HCT116 (cell line): Measurements from ENCODE around the gene PKHD1. TPM values are rescaled to one million over a fixed set of nuclear protein-coding genes. Genes with fewer than 3 reads are reported as not detected.

Experiments used
- ATAC-seq: fragments of 200-7000 bp; cut with Tn5 transposase; 2 replicates; pipeline ENCODE4 v1.9.1; 2020; ENCODE audit warnings: mild to moderate bottlenecking, moderate library complexity
- BruUV-seq: library from RNA; stranded (reverse); fragments of 400-500 nt; replicated peaks from 2 replicates; lab custom pipeline; 2021; lab: Mats Ljungman, UMichigan
- CTCF ChIA-PET: fragments of 300-600 bp; sonication (Branson Sonifier 250); formaldehyde crosslinking; loops from one replicate; lab custom pipeline; 2021; ENCODE audit warnings: antibody characterized with exemption; lab: Charles Lee
- POLR2A ChIA-PET: fragments of 300-600, 350-600 bp; sonication (Branson Sonifier 250); formaldehyde crosslinking; loops from one replicate; lab custom pipeline; 2021; ENCODE audit warnings: antibody characterized with exemption; lab: Charles Lee
- RAD21 ChIA-PET, 2 experiments: fragments of 300-600 bp; sonication (Branson Sonifier 250); formaldehyde crosslinking; loops; one replicate each; lab custom pipeline; 2023; ENCODE audit warnings: low total read pairs in 2 of 2; ENCODE audit not compliant: uncharacterized antibody in 2 of 2, unreplicated experiment in 2 of 2, low non-redundant PET in 1 of 2; lab: Charles Lee
- DNase-seq: peaks from one replicate; pipeline ENCODE4 v3.0.0-alpha.2; 2010; ENCODE audit warnings: low read depth, low spot score
- H2AFZ ChIP-seq: fragments of 200-600 bp; shearing (Covaris generic), sonication (generic); 2 replicates; pipeline ENCODE4 v1.6.1; 2017; ENCODE audit warnings: low read depth, mixed run types, mixed read lengths, antibody characterized with exemption, low read length; ENCODE audit not compliant: poor library complexity, severe bottlenecking
- H3K27ac ChIP-seq: 2 replicates; pipeline ENCODE4 v1.5.1; 2012; ENCODE audit warnings: low read depth, low read length
- H3K27me3 ChIP-seq: fragments of 200-600 bp; sonication (generic); 2 replicates; pipeline ENCODE4 v1.6.1; 2016; ENCODE audit warnings: mixed run types, low read length, mixed read lengths; ENCODE audit not compliant: insufficient read depth
- H3K36me3 ChIP-seq, 2 experiments: fragments of 200-500 bp in 1 of 2; fragments of 200-600 bp in 1 of 2; sonication (Bioruptor generic) in 1 of 2; sonication (generic) in 1 of 2; 2 replicates each; pipeline versions ENCODE4 v1.5.1 to v1.6.1; 2014 to 2016; ENCODE audit warnings: low read length in 2 of 2, inconsistent platforms in 1 of 2, mixed read lengths in 1 of 2, mixed run types in 1 of 2; ENCODE audit not compliant: insufficient read depth in 2 of 2, control insufficient read depth in 1 of 2
- H3K4me1 ChIP-seq, 2 experiments: fragments of 200-600 bp in 1 of 2; sonication (generic) in 1 of 2; 2 replicates each; pipeline versions ENCODE4 v1.5.1 to v1.6.1; 2012 to 2017; ENCODE audit warnings: low read length in 2 of 2, inconsistent platforms in 1 of 2, mild to moderate bottlenecking in 1 of 2, mixed read lengths in 1 of 2, mixed run types in 1 of 2, moderate library complexity in 1 of 2; ENCODE audit not compliant: insufficient read depth in 2 of 2, control insufficient read depth in 1 of 2
- H3K4me2 ChIP-seq: fragments of 200-600 bp; sonication (generic); 2 replicates; pipeline ENCODE4 v1.6.1; 2017; ENCODE audit warnings: mixed run types, low read length, mixed read lengths
- H3K4me3 ChIP-seq, 2 experiments: fragments of 200-600 bp in 1 of 2; sonication (generic) in 1 of 2; replicated peaks in 1 of 2; 2 replicates each; pipeline ENCODE4 v1.5.1; 2011 to 2016; ENCODE audit warnings: low read length in 2 of 2, control low read depth in 1 of 2, low read depth in 1 of 2, mild to moderate bottlenecking in 1 of 2, mixed read lengths in 1 of 2, mixed run types in 1 of 2
- H3K79me2 ChIP-seq: fragments of 200-600 bp; sonication (generic); 2 replicates; pipeline ENCODE4 v1.6.1; 2017; ENCODE audit warnings: mild to moderate bottlenecking, mixed run types, low read length, moderate library complexity, mixed read lengths; ENCODE audit not compliant: insufficient read depth
- H3K9ac ChIP-seq: fragments of 200-600 bp; sonication (generic); 2 replicates; pipeline ENCODE4 v1.6.1; 2016; ENCODE audit warnings: low read length, mixed read lengths
- H3K9me2 ChIP-seq: fragments of 200-600 bp; sonication (generic), shearing (Covaris generic); 2 replicates; pipeline ENCODE4 v1.6.1; 2017; ENCODE audit warnings: mixed run types, mild to moderate bottlenecking, moderate library complexity; ENCODE audit not compliant: insufficient read depth
- H3K9me3 ChIP-seq, 2 experiments: fragments of 200-500 bp in 1 of 2; fragments of 200-600 bp in 1 of 2; sonication (Bioruptor generic) in 1 of 2; sonication (generic) in 1 of 2; 2 replicates each; pipeline ENCODE4 v1.6.1; 2014 to 2017; ENCODE audit warnings: low read length in 2 of 2, mixed read lengths in 2 of 2, inconsistent platforms in 1 of 2, low read depth in 1 of 2, mild to moderate bottlenecking in 1 of 2, mixed run types in 1 of 2, moderate library complexity in 1 of 2; ENCODE audit not compliant: control insufficient read depth in 1 of 2, insufficient read depth in 1 of 2
- H4K20me1 ChIP-seq: fragments of 200-600 bp; sonication (generic), shearing (Covaris generic); 2 replicates; pipeline ENCODE4 v1.6.1; 2017; ENCODE audit warnings: mixed run types, mild to moderate bottlenecking, moderate library complexity; ENCODE audit not compliant: insufficient read depth
- CBX3 ChIP-seq: IDR thresholded peaks from 2 replicates; pipeline ENCODE4 v1.6.1; 2012; ENCODE audit warnings: low read depth
- POLR2A ChIP-seq: IDR thresholded peaks from 2 replicates; pipeline ENCODE4 v1.7.0; 2011; ENCODE audit warnings: borderline replicate concordance; ENCODE audit not compliant: insufficient read depth, insufficient read length; ENCODE audit errors: extremely low read depth
- YY1 ChIP-seq: IDR thresholded peaks from 2 replicates; pipeline ENCODE4 v1.6.1; 2011; ENCODE audit warnings: low read length, low read depth, moderate library complexity, mild to moderate bottlenecking; ENCODE audit not compliant: insufficient replicate concordance; ENCODE audit errors: extremely low read depth
- ZNF274 ChIP-seq: fragments of 200-500 bp; sonication (Bioruptor generic); IDR thresholded peaks from 2 replicates; pipeline ENCODE4 v1.6.1; 2014; ENCODE audit warnings: mild to moderate bottlenecking, low read depth, low read length, inconsistent platforms
- intact Hi-C: fragments of 100-400 bp; cut with micrococcal nuclease; formaldehyde crosslinking; loops from 2 replicates; pipeline ENCODE4 v1.10.0; 2022
- total RNA-seq: library from RNA; stranded (reverse); gene quantifications from one replicate; pipeline ENCODE4 v1.2.1, GENCODE V29; 2021; ENCODE audit not compliant: unreplicated experiment
- TF ChIP-seq, protein P1 (sequence below), 3 experiments: fragments of 200-600 bp in 1 of 3; sonication (generic) in 1 of 3; IDR thresholded peaks in 2 of 3; conservative IDR thresholded peaks in 1 of 3; 2 replicates each; pipeline ENCODE4 v1.5.1; 2012 to 2017; ENCODE audit warnings: low read depth in 2 of 3, low read length in 2 of 3, antibody characterized with exemption in 1 of 3, borderline replicate concordance in 1 of 3, control low read depth in 1 of 3, mild to moderate bottlenecking in 1 of 3, mixed read lengths in 1 of 3, mixed run types in 1 of 3, moderate library complexity in 1 of 3; ENCODE audit not compliant: insufficient read depth in 1 of 3
- TF ChIP-seq, protein P2 (sequence below): IDR thresholded peaks from 2 replicates; pipeline ENCODE4 v1.6.1; 2012

The PKHD1 gene
- total RNA-seq, 1 experiment from 2014 or later: not detected

DNA sequence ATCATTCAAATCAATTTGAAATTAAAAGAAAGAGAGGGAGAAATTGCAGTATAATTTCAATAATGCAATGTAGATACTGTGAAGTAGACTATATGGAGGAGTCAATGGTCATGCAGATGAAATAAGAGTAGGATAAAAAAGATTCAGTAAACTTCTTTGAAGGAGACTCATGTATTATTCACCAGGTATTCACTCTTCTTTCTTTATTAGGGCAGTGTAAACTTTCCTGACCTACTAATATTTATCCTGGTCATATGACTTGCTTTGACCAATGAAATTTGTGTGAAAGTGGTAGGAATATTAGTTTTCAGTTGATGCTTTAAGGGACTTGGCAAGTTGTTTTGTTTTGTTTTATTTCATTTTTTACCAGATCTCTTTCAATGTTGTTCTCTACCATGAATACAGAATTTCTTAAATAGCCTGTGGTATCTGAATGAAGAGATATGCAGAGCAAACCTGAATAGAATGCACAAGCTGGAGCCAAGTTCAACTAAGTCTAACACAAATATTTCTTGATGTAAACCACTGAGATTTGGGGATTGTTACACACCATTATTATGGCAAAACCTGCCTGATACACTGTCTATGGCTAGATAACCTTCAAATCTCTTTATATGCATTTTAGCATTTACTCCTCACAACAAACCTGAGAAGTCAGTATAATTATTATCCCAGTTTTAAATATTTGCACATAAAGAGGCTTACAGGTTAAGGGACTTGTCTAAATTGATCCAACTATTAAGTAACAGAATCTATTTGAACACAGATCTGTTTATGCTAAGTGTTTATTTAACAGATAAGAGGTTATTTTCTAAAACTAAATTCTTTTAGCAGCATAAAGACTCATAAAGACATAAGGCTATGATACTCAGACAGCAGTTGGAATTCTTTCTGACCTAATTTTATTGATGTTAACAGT is 311.2 kb downstream of the PKHD1 start:
- Histone ChIP-seq H3K9ac (no peak overlapping the region), H3K4me2 (no peak overlapping the region), H3K36me3 (no peaks in the 10 kb centered on the region), H3K79me2 (no peaks in the 10 kb centered on the region), H3K4me3 (no peak overlapping the region), H4K20me1 (no peaks in the 10 kb centered on the region), H3K9me2 (no peaks in the 10 kb centered on the region), H2AFZ (no peak overlapping the region), H3K4me1 (no peaks in the 10 kb centered on the region), H3K9me3 (no peaks in the 10 kb centered on the region)
- no peak for ATAC-seq
- RAD21 ChIA-PET: no interaction called here
- CTCF ChIA-PET: no interaction called here
- intact Hi-C loops: no loop called here
- POLR2A ChIA-PET: no interaction called here
- no peak for DNase-seq
- BruUV-seq: no TSS peak
- TF ChIP-seq CBX3 (no peak), ZNF274 (no peak), YY1 (no peak), POLR2A (no peak)
- TF ChIP-seq, protein P1, sequence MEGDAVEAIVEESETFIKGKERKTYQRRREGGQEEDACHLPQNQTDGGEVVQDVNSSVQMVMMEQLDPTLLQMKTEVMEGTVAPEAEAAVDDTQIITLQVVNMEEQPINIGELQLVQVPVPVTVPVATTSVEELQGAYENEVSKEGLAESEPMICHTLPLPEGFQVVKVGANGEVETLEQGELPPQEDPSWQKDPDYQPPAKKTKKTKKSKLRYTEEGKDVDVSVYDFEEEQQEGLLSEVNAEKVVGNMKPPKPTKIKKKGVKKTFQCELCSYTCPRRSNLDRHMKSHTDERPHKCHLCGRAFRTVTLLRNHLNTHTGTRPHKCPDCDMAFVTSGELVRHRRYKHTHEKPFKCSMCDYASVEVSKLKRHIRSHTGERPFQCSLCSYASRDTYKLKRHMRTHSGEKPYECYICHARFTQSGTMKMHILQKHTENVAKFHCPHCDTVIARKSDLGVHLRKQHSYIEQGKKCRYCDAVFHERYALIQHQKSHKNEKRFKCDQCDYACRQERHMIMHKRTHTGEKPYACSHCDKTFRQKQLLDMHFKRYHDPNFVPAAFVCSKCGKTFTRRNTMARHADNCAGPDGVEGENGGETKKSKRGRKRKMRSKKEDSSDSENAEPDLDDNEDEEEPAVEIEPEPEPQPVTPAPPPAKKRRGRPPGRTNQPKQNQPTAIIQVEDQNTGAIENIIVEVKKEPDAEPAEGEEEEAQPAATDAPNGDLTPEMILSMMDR (IDR thresholded peaks at IDR 0.05 in 2 of 3, conservative IDR thresholded peaks at IDR 0.05 in 1 of 3; ENCODE audit: borderline replicate concordance in 1 of 3, insufficient read depth in 1 of 3, low read depth in 2 of 3, low read length in 2 of 3): no peak
- TF ChIP-seq, protein P2, sequence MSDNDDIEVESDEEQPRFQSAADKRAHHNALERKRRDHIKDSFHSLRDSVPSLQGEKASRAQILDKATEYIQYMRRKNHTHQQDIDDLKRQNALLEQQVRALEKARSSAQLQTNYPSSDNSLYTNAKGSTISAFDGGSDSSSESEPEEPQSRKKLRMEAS: no peak
- TF ChIP-seq, all 23 proteins: peak for 0
- Histone ChIP-seq H3K27me3 (no peaks in the 10 kb centered on the region), H3K27ac (no peak overlapping the region)
